Measurements from ENCODE around the gene RBMS3. TPM values are rescaled to one million over a fixed set of nuclear protein-coding genes. Genes with fewer than 3 reads are reported as not detected.

RBMS3 gene
- total RNA-seq, 1 experiment from 2014 or later = 8.7 TPM

DNA sequence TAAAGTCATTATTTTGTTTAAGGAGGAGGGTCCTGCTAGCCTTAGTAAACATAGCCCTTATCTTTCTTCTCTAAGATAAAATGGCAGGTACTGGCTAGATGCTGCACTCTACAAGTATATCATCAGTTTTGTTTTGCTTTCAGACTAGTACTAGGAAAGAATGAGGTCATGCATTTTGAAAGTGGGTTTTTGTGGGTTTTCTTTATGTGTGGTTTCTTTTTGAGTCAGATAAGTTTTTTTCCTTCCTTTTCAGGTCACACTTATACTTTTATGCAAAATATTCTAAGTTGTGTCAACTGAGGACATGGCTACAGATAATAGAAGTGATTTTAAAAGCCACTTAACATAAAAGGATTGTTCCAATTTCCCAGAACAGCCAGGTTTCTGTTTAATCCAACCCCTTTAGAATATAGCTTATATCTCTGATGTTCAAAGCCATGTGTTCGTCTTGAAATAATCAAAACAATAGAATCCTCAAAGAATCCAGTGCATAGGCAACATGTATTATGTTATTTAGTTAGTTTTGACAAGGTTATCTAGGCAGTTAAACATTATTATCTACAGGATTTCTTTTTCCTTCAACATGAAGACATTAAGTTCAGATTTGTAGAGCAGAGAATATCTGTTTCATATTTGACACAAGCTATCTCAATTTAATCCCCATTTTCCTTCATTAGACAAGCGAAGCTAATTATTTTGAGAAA lies 406.2 kb downstream of the RBMS3 start:
- ChIA-PET POLR2A (no interaction called here), CTCF (no interaction called here)
- ATAC-seq = no peak

DNA sequence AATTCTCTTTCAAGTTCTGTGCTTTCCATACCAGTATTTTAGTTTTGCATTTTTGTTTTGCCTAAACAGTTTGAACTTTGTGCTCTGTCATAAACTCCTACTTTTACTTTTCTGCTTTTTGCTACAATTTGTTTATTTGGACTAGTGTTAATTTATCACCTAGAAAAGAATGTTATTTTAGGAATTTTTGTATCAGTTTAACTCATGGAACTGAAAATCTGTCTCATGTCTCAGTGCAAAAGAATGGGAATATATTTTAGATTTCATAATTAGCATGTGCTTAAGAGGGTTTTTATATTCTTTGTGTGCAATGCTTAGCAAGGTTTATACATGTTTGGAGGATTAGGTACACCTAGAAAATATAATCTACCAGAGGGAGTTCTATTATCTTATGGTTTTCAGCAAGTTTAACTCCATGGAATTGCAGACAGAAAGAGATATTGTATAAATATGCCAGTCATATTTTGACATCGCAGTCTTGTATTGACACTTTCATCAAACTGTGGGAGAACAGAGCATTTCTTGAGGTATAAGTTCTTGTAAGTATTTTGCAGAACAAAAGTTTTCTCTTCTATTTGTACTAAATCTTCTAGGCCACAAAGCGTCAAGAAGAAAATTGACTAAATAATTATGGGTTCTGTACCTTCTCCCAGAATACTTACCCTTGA lies 409.9 kb downstream of the RBMS3 start:
- H3K27ac Mint-ChIP-seq = no peak overlapping the region
- no peaks in the 10 kb centered on the region for H3K36me3 Mint-ChIP-seq
- H3K9me3 Mint-ChIP-seq = no peaks in the 10 kb centered on the region
- ATAC-seq (no peak), DNase-seq (ENCODE audit: low spot score) (no peak)
- H3K4me1 Mint-ChIP-seq = peaks cover 20% of the 10 kb centered on the region
- ChIA-PET POLR2A (no interaction called here), CTCF (no interaction called here)
- H3K4me3 Mint-ChIP-seq = no peak overlapping the region
- H3K27me3 Mint-ChIP-seq (ENCODE audit: low read depth) = no peaks in the 10 kb centered on the region
- TF ChIP-seq NR2C2 (CRISPR knock-in tag; IDR thresholded peaks at IDR 0.05) (no peak), NR3C1 (CRISPR knock-in tag; conservative IDR thresholded peaks at IDR 0.05; ENCODE audit: low read depth) (no peak), IRF2 (CRISPR knock-in tag; IDR thresholded peaks at IDR 0.05; ENCODE audit: borderline replicate concordance, low read depth) (no peak), ZNF416 (CRISPR knock-in tag; IDR thresholded peaks at IDR 0.05) (no peak), KAT7 (CRISPR knock-in tag; IDR thresholded peaks at IDR 0.05; ENCODE audit: borderline replicate concordance) (no peak), FOXP1 (CRISPR knock-in tag; IDR thresholded peaks at IDR 0.05; ENCODE audit: borderline replicate concordance) (no peak), GRHL2 (CRISPR knock-in tag; IDR thresholded peaks at IDR 0.05; ENCODE audit: insufficient replicate concordance, severe bottlenecking) (no peak), CREB1 (CRISPR knock-in tag; IDR thresholded peaks at IDR 0.05) (no peak), ZNF219 (CRISPR knock-in tag; IDR thresholded peaks at IDR 0.05; ENCODE audit: borderline replicate concordance) (no peak), ATF2 (CRISPR knock-in tag; IDR thresholded peaks at IDR 0.05; ENCODE audit: borderline replicate concordance, low read depth) (no peak), NR1H2 (CRISPR knock-in tag; IDR thresholded peaks at IDR 0.05) (no peak), AR (CRISPR knock-in tag; IDR thresholded peaks at IDR 0.05) (no peak)
- TF ChIP-seq, protein P1, sequence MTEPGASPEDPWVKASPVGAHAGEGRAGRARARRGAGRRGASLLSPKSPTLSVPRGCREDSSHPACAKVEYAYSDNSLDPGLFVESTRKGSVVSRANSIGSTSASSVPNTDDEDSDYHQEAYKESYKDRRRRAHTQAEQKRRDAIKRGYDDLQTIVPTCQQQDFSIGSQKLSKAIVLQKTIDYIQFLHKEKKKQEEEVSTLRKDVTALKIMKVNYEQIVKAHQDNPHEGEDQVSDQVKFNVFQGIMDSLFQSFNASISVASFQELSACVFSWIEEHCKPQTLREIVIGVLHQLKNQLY (CRISPR knock-in tag; IDR thresholded peaks at IDR 0.05) = no peak
- TF ChIP-seq, protein P2, sequence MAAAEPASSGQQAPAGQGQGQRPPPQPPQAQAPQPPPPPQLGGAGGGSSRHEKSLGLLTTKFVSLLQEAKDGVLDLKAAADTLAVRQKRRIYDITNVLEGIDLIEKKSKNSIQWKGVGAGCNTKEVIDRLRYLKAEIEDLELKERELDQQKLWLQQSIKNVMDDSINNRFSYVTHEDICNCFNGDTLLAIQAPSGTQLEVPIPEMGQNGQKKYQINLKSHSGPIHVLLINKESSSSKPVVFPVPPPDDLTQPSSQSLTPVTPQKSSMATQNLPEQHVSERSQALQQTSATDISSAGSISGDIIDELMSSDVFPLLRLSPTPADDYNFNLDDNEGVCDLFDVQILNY (CRISPR knock-in tag; IDR thresholded peaks at IDR 0.05) = no peak
- TF ChIP-seq, protein P3, sequence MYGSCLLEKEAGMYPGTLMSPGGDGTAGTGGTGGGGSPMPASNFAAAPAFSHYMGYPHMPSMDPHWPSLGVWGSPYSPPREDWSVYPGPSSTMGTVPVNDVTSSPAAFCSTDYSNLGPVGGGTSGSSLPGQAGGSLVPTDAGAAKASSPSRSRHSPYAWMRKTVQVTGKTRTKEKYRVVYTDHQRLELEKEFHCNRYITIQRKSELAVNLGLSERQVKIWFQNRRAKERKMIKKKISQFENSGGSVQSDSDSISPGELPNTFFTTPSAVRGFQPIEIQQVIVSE (CRISPR knock-in tag; IDR thresholded peaks at IDR 0.05; ENCODE audit: borderline replicate concordance) = no peak

More for the DNA sequence above, 406.2 kb downstream of the RBMS3 start:
- Mint-ChIP-seq H3K27me3 (ENCODE audit: low read depth) (no peaks in the 10 kb centered on the region), H3K4me3 (no peak overlapping the region), H3K27ac (no peak overlapping the region), H3K9me3 (no peaks in the 10 kb centered on the region), H3K4me1 (no peaks in the 10 kb centered on the region), H3K36me3 (no peaks in the 10 kb centered on the region; the same call in 1 of the 2 replicates)
- no peak for TF ChIP-seq ZNF671 (CRISPR knock-in tag; IDR thresholded peaks at IDR 0.05)
- no peak for TF ChIP-seq NR3C1 (CRISPR knock-in tag; conservative IDR thresholded peaks at IDR 0.05; ENCODE audit: low read depth)
- no peak for TF ChIP-seq MXD4 (CRISPR knock-in tag; IDR thresholded peaks at IDR 0.05; ENCODE audit: borderline replicate concordance)
- TF ChIP-seq, protein P4, sequence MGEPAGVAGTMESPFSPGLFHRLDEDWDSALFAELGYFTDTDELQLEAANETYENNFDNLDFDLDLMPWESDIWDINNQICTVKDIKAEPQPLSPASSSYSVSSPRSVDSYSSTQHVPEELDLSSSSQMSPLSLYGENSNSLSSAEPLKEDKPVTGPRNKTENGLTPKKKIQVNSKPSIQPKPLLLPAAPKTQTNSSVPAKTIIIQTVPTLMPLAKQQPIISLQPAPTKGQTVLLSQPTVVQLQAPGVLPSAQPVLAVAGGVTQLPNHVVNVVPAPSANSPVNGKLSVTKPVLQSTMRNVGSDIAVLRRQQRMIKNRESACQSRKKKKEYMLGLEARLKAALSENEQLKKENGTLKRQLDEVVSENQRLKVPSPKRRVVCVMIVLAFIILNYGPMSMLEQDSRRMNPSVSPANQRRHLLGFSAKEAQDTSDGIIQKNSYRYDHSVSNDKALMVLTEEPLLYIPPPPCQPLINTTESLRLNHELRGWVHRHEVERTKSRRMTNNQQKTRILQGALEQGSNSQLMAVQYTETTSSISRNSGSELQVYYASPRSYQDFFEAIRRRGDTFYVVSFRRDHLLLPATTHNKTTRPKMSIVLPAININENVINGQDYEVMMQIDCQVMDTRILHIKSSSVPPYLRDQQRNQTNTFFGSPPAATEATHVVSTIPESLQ (CRISPR knock-in tag; IDR thresholded peaks at IDR 0.05) = no peak
- TF ChIP-seq, protein P5, sequence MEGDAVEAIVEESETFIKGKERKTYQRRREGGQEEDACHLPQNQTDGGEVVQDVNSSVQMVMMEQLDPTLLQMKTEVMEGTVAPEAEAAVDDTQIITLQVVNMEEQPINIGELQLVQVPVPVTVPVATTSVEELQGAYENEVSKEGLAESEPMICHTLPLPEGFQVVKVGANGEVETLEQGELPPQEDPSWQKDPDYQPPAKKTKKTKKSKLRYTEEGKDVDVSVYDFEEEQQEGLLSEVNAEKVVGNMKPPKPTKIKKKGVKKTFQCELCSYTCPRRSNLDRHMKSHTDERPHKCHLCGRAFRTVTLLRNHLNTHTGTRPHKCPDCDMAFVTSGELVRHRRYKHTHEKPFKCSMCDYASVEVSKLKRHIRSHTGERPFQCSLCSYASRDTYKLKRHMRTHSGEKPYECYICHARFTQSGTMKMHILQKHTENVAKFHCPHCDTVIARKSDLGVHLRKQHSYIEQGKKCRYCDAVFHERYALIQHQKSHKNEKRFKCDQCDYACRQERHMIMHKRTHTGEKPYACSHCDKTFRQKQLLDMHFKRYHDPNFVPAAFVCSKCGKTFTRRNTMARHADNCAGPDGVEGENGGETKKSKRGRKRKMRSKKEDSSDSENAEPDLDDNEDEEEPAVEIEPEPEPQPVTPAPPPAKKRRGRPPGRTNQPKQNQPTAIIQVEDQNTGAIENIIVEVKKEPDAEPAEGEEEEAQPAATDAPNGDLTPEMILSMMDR (IDR thresholded peaks at IDR 0.05) = no peak
- TF ChIP-seq, protein P3 (CRISPR knock-in tag; IDR thresholded peaks at IDR 0.05; ENCODE audit: borderline replicate concordance) = no peak
- no peak for TF ChIP-seq CBFB (CRISPR knock-in tag; IDR thresholded peaks at IDR 0.05; ENCODE audit: low read depth)
- no peak for TF ChIP-seq ZNF263 (CRISPR knock-in tag; IDR thresholded peaks at IDR 0.05; ENCODE audit: low read depth)
- no peak for DNase-seq (ENCODE audit: low spot score)

Data from WTC11 (cell line).